T-helper 22 cell (primary cell): Measurements from ENCODE around the gene RAPGEF4.

Experiments
- DNase-seq: peaks from one replicate; pipeline ENCODE4 v3.0.0-alpha.2; 2020; ENCODE audit warnings: low read depth

RAPGEF4 gene

GRCh38 chr2:172861656-172862476, 126.2 kb downstream of the RAPGEF4 start:
- DNase-seq: no peak

DNA sequence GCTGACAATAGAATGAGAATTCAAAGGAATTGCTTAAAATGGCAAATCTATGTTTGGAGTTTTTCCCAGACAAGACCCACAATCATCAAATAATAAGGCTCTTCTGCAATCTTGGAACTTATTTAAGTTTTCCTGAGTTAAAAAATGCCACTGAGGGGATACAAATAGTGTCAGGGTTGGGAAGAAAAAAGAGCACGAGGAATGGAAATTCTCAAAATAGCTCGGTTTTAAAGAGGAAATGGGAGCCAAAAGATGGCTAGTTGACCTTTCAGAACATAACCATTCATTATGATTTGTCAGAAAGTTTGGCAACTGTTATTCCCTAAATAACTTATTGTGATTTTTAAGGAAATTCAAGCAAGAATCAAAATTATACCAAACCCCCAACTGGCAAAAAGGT, 127.7 kb downstream of the RAPGEF4 start:
- no peak for DNase-seq

DNA sequence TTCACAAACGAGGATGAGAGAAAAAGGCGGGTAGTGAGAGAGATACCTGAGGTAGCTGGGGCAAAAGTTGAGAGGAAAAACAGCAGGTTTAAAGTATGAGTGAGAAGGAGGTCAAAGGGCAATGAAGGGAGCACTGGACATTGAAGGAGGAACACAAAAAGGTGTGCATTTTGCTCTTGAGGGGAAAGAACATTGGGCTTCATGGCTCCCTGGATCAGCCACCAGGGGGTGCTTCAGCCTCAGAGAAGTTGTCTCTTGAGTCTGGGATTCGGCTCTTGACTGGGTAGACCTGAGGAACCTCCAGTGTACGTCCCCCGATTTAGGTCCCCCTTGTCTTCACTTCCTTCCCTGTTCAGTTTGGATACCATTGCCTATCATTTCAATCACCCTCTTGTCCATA, 128.5 kb downstream of the RAPGEF4 start:
- no peak for DNase-seq

DNA sequence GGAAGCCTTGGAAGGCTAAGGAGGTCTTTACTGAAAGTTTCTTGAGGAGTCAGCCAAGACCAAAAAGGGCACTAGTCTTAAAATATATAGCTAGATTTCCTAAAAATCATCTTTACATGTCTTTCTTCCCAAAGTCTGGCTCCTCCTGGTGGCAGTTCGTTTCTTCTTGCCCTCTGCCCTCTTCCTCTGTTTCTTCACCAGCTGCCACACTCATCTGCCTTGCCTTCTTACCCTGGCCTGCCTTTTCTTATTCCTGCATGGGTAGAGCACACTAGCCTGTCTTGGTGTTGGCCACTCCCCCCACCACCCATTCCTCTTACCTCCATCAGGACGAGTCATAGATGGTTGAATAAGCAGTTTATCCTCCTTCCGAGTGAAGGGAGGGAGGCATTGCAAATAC, 129.8 kb downstream of the RAPGEF4 start:
- no peak for DNase-seq

DNA sequence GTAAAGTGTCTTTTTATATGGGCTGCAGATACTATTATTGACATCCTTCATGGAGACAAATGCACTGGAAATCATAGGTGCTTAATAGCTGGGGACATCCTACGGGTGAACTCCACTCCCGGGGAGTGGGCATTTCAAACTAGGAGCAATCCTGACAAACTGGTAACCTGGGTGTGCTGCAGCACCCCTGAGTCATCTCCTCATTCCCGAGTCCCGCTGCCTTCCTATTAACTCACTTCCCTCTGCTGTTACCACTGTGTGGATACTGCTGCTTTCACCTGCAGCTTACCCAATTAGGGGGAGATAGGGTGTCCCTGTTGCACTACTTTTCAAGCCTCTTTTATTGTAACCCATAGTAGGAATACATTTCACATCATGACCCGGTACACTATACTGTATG, 134.2 kb downstream of the RAPGEF4 start:
- no peak for DNase-seq

GRCh38 chr2:172870396-172870795, 134.8 kb downstream of the RAPGEF4 start:
- no peak for DNase-seq

DNA sequence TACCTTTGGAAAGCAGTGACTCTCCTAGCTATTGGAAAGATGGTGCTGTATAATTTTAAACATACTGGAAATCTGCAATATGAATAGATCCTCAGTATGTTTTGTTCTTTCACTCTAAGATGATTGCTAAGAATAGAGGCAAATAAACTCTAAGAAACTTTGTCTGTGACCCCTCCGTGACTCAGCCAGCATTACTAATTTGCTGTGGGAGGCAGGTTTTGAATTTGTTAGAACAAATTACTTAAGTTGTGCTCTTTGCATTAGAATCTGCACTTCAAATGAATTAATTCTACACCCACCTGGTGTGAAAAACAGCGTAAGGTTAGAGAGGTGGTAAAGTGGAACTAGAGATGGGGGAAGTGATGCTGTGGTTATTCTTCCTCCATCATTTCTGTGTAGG, 142.2 kb downstream of the RAPGEF4 start:
- no peak for DNase-seq

- DNase-seq: no peak
Observed at GRCh38 chr2:172878260-172878659, 142.6 kb downstream of the RAPGEF4 start.

DNA sequence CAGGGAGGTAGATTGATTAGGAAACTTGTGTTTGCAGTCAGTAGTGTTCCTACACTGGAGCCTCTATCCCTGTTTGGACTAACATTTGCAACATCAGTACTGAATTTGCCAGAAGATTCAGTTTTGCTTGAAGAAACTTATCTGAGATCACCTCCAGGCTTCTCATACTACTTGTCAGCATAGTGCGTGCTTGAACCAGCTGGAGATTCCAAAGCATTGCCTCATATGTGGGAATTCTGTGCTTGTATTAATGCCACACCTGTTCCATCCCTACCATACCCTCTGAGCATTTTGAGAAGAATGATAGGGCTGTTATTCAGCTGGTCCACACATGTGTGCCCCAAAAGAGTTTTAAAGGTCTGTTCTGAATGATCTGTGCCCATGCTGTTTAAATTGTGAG, 148.7 kb downstream of the RAPGEF4 start:
- DNase-seq: no peak

GRCh38 chr2:172885996-172886395, 150.4 kb downstream of the RAPGEF4 start:
- DNase-seq: no peak

GRCh38 chr2:172887280-172887679, 151.6 kb downstream of the RAPGEF4 start:
- no peak for DNase-seq

- DNase-seq: no peak
Observed at GRCh38 chr2:172888714-172889669, 153.3 kb downstream of the RAPGEF4 start.

DNA sequence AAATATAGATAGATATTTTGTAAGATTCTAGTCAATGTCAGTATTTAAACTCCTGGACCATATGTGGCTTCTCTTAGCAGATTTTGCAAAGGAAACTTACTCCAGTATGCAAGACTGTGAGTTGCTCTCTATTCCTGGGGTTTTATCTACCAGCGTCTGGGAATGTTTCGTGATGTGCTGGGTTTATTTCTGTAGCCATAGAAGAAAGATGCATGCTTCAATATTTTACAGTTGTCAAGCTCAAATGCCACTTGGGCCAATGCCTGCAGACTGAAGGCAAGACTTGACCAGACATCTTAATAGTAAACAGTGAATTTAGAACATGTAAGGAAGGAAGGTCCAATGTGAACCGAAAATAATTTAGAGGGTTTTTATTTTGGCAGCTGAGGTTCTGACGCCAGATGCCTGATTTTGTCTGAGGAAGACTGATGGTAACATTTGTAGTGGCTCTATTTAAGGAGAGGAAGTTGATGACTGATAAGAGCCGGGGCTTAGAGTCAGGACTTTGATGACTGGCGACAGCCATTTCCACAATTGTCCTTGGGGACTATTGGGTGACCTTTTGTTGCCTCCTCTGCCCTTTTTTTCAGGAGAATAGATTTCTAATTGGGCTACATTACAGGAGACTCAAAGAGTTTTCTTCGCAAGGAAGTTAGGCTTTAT, 154.3 kb downstream of the RAPGEF4 start:
- DNase-seq: no peak

GRCh38 chr2:172893111-172893510, 157.5 kb downstream of the RAPGEF4 start:
- DNase-seq: no peak

- DNase-seq: no peak
Observed at GRCh38 chr2:172893671-172894070, 158.0 kb downstream of the RAPGEF4 start.

- no peak for DNase-seq
Observed at GRCh38 chr2:172894689-172895387, 159.2 kb downstream of the RAPGEF4 start.

GRCh38 chr2:172896661-172897081, 161.0 kb downstream of the RAPGEF4 start:
- DNase-seq: no peak

DNA sequence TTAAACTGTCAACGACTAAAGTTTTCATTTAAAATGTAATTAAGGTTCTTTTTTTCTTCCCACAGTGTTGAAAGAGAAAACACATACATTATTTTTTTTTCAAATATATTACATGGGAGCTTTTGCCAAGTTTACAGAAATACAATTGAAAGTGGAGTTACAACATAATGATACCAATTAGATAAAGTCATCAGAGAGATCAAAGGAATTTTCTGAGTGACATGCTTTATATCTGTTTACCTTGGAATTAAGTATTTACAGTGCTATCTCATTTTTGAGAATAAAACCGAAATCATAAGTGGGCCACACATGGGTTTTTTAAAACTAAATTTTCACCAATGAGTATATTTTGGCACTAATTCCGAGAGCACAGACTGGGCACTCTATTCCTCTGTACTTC, 165.2 kb downstream of the RAPGEF4 start:
- no peak for DNase-seq

- no peak for DNase-seq
Observed at GRCh38 chr2:172901913-172902312, 166.3 kb downstream of the RAPGEF4 start.

DNA sequence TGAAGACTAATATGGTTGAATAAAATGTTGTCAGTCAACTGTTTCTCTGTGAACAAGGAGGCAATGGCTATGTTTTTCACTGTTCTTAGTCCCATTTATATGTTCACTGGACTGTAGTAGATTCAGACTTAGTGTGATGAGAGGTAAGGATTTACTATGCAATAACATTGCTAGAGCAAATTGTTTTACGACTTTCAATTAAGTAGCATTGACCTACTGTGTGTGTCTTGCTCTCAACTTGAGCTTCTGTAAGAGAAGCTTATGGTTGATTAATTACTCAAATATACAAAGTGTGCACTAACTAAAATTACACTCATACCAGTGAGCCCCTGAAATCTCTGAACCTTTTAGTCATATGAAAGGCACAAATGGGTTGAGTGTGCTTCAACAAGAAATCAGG, 168.6 kb downstream of the RAPGEF4 start:
- no peak for DNase-seq

DNA sequence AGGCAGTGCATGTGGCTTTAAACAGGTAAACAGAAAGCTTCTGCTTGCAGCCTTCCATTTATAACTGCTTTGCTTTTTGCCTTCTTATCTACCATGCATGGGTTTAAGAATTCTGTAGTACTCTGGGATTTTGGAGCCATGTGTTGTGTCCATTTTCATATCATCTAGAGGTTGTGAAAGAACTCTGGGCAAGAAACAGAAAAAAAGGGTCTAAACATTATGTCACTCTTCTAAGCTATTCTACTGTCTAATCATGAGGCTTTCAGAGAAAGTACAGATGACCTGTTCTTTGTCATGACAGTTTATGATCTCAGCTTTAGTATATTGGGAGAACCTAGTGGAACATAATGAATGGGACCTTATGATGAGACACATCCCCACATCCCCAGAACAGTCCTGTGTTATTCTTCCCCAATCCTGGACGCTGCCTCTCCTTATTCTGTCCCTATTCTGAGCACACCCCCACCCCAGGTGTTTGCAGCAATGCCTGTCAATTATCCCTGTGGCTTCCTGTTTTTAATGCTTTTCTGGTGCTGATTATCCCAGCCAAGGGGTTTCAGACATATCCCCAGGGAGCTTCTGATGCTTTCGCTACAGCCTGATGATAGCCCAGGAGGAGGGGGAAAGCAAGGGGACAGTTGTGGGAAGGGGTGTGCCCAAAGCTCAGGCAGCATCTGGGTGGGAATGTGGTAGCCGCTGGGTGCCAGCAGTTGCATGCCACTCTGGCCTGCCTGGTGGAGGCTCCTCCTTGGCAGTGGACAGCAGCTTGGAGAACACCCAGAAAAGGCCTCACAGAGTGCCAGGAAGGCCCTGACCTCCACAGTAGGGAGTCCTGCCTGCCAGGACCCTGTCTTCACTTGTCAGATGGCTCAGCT, 170.5 kb downstream of the RAPGEF4 start:
- DNase-seq: no peak
